WTC11 (cell line): ENCODE results near the gene DNAJC25. TPM values are rescaled to one million over a fixed set of nuclear protein-coding genes. Genes with fewer than 3 reads are reported as not detected.

Experiments
- AR ChIP-seq: fragments of 250-450 bp; sonication (Bioruptor Pico); IDR thresholded peaks from 2 replicates; pipeline ENCODE4 v1.9.0; 2021; ENCODE audit warnings: mild to moderate bottlenecking
- ATF1 ChIP-seq: sonication (generic); formaldehyde crosslinking; IDR thresholded peaks from 2 replicates; pipeline ENCODE4 v1.8.1; 2023; ENCODE audit warnings: mild to moderate bottlenecking, moderate library complexity, missing genetic modification reagents
- ATF3 ChIP-seq: sonication (generic); formaldehyde crosslinking; conservative IDR thresholded peaks from 2 replicates; pipeline ENCODE4 v1.8.1; 2022; ENCODE audit warnings: mild to moderate bottlenecking, missing genetic modification reagents
- CBFB ChIP-seq: sonication (generic); formaldehyde crosslinking; IDR thresholded peaks from 2 replicates; pipeline ENCODE4 v1.8.1; 2022; ENCODE audit warnings: mild to moderate bottlenecking, low read depth, missing genetic modification reagents
- CDX4 ChIP-seq: fragments of 250-450 bp; sonication (Bioruptor Pico); IDR thresholded peaks from 2 replicates; pipeline ENCODE4 v1.9.0; 2021; ENCODE audit warnings: moderate library complexity, mild to moderate bottlenecking, inconsistent platforms, borderline replicate concordance
- CREM ChIP-seq: sonication (generic); formaldehyde crosslinking; IDR thresholded peaks from 2 replicates; pipeline ENCODE4 v1.8.1; 2022; ENCODE audit warnings: mild to moderate bottlenecking, missing genetic modification reagents, moderate library complexity
- ELF4 ChIP-seq: sonication (generic); formaldehyde crosslinking; IDR thresholded peaks from 2 replicates; pipeline ENCODE4 v1.8.1; 2022; ENCODE audit warnings: low read depth, mild to moderate bottlenecking, moderate library complexity, missing genetic modification reagents
- GTF2I ChIP-seq: fragments of 250-450 bp; sonication (Bioruptor Pico); conservative IDR thresholded peaks from 2 replicates; pipeline ENCODE4 v1.4.0; 2021; ENCODE audit warnings: mild to moderate bottlenecking
- HMGA2 ChIP-seq: fragments of 250-450 bp; sonication (Bioruptor Pico); IDR thresholded peaks from 2 replicates; pipeline ENCODE4 v1.4.0; 2021; ENCODE audit warnings: mild to moderate bottlenecking, moderate library complexity
- KAT7 ChIP-seq: sonication (generic); formaldehyde crosslinking; IDR thresholded peaks from 2 replicates; pipeline ENCODE4 v1.8.1; 2023; ENCODE audit warnings: missing genetic modification reagents, mild to moderate bottlenecking, borderline replicate concordance
- MLX ChIP-seq: sonication (generic); formaldehyde crosslinking; IDR thresholded peaks from 2 replicates; pipeline ENCODE4 v1.8.1; 2023; ENCODE audit warnings: mild to moderate bottlenecking, missing genetic modification reagents, moderate library complexity
- NFE2L1 ChIP-seq: sonication (generic); formaldehyde crosslinking; IDR thresholded peaks from 2 replicates; pipeline ENCODE4 v1.8.1; 2023; ENCODE audit warnings: missing genetic modification reagents
- RELA ChIP-seq: sonication (generic); formaldehyde crosslinking; IDR thresholded peaks from 2 replicates; pipeline ENCODE4 v1.8.1; 2022; ENCODE audit warnings: missing genetic modification reagents, mild to moderate bottlenecking, borderline replicate concordance
- SMAD3 ChIP-seq: sonication (generic); formaldehyde crosslinking; IDR thresholded peaks from 2 replicates; pipeline ENCODE4 v1.8.0; 2022; ENCODE audit warnings: missing genetic modification reagents, mild to moderate bottlenecking, borderline replicate concordance
- TP53 ChIP-seq: sonication (generic); formaldehyde crosslinking; IDR thresholded peaks from 2 replicates; pipeline ENCODE4 v1.8.1; 2023; ENCODE audit warnings: mild to moderate bottlenecking, missing genetic modification reagents
- ZBTB21 ChIP-seq: sonication (generic); formaldehyde crosslinking; IDR thresholded peaks from 2 replicates; pipeline ENCODE4 v1.8.1; 2023; ENCODE audit warnings: mild to moderate bottlenecking, missing genetic modification reagents, borderline replicate concordance
- ZBTB43 ChIP-seq: sonication (generic); formaldehyde crosslinking; IDR thresholded peaks from 2 replicates; pipeline ENCODE4 v1.8.1; 2023; ENCODE audit warnings: mild to moderate bottlenecking, missing genetic modification reagents
- ZMAT4 ChIP-seq: fragments of 250-450 bp; sonication (Bioruptor Pico); IDR thresholded peaks from 2 replicates; pipeline ENCODE4 v1.9.0; 2021; ENCODE audit warnings: mild to moderate bottlenecking
- ZNF138 ChIP-seq: sonication (generic); formaldehyde crosslinking; conservative IDR thresholded peaks from 2 replicates; pipeline ENCODE4 v1.8.1; 2022; ENCODE audit warnings: mild to moderate bottlenecking, moderate library complexity, missing genetic modification reagents
- ZNF317 ChIP-seq: sonication (generic); formaldehyde crosslinking; IDR thresholded peaks from 2 replicates; pipeline ENCODE4 v1.8.1; 2023; ENCODE audit warnings: low read depth, mild to moderate bottlenecking, moderate library complexity, missing genetic modification reagents, borderline replicate concordance
- ZNF416 ChIP-seq: fragments of 250-450 bp; sonication (Bioruptor Pico); IDR thresholded peaks from 2 replicates; pipeline ENCODE4 v1.9.0; 2021; ENCODE audit warnings: mild to moderate bottlenecking, inconsistent platforms
- ZNF425 ChIP-seq: fragments of 250-450 bp; sonication (Bioruptor Pico); conservative IDR thresholded peaks from 2 replicates; pipeline ENCODE4 v1.9.0; 2021; ENCODE audit warnings: mild to moderate bottlenecking
- ZNF512 ChIP-seq: sonication (generic); formaldehyde crosslinking; IDR thresholded peaks from 2 replicates; pipeline ENCODE4 v1.8.1; 2022; ENCODE audit warnings: missing genetic modification reagents, borderline replicate concordance
- total RNA-seq: library from RNA; stranded (reverse); gene quantifications from 3 replicates; pipeline ENCODE4 v1.2.3, GENCODE V29; 2021
- TF ChIP-seq, protein P1 (sequence below): fragments of 200-600 bp; IDR thresholded peaks from 2 replicates; pipeline ENCODE4 v1.8.0; 2022; ENCODE audit warnings: antibody characterized with exemption
- TF ChIP-seq, protein P2 (sequence below): sonication (generic); formaldehyde crosslinking; IDR thresholded peaks from 2 replicates; pipeline ENCODE4 v1.8.0; 2022; ENCODE audit warnings: mild to moderate bottlenecking, missing genetic modification reagents
- TF ChIP-seq, protein P3 (sequence below): sonication (generic); formaldehyde crosslinking; IDR thresholded peaks from 2 replicates; pipeline ENCODE4 v1.8.0; 2022; ENCODE audit warnings: mild to moderate bottlenecking, missing genetic modification reagents

DNAJC25 gene
- total RNA-seq, 1 experiment from 2014 or later: 7.4 TPM

- TF ChIP-seq ZNF512 (CRISPR knock-in tag) (no peak), ZNF317 (CRISPR knock-in tag) (no peak), CDX4 (CRISPR knock-in tag) (no peak), ZBTB21 (CRISPR knock-in tag) (no peak), HMGA2 (CRISPR knock-in tag) (no peak), AR (CRISPR knock-in tag) (no peak), ZMAT4 (CRISPR knock-in tag) (no peak), ZNF425 (CRISPR knock-in tag) (no peak), CREM (CRISPR knock-in tag) (no peak), NFE2L1 (CRISPR knock-in tag) (no peak), ATF1 (CRISPR knock-in tag) (no peak), ZNF416 (CRISPR knock-in tag) (no peak), GTF2I (CRISPR knock-in tag) (no peak), ZNF138 (CRISPR knock-in tag) (no peak), ATF3 (CRISPR knock-in tag) (no peak), KAT7 (CRISPR knock-in tag) (peak; percentile 52; the same call in 1 of the 2 replicates), RELA (no peak), CBFB (CRISPR knock-in tag) (no peak), MLX (CRISPR knock-in tag) (no peak), ELF4 (no peak), ZBTB43 (CRISPR knock-in tag) (no peak), TP53 (CRISPR knock-in tag) (no peak), SMAD3 (no peak)
- TF ChIP-seq, protein P1, sequence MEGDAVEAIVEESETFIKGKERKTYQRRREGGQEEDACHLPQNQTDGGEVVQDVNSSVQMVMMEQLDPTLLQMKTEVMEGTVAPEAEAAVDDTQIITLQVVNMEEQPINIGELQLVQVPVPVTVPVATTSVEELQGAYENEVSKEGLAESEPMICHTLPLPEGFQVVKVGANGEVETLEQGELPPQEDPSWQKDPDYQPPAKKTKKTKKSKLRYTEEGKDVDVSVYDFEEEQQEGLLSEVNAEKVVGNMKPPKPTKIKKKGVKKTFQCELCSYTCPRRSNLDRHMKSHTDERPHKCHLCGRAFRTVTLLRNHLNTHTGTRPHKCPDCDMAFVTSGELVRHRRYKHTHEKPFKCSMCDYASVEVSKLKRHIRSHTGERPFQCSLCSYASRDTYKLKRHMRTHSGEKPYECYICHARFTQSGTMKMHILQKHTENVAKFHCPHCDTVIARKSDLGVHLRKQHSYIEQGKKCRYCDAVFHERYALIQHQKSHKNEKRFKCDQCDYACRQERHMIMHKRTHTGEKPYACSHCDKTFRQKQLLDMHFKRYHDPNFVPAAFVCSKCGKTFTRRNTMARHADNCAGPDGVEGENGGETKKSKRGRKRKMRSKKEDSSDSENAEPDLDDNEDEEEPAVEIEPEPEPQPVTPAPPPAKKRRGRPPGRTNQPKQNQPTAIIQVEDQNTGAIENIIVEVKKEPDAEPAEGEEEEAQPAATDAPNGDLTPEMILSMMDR: no peak
- TF ChIP-seq, protein P2, sequence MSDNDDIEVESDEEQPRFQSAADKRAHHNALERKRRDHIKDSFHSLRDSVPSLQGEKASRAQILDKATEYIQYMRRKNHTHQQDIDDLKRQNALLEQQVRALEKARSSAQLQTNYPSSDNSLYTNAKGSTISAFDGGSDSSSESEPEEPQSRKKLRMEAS (CRISPR knock-in tag): peak; percentile 35; the same call in 1 of the 2 replicates
- TF ChIP-seq, protein P3, sequence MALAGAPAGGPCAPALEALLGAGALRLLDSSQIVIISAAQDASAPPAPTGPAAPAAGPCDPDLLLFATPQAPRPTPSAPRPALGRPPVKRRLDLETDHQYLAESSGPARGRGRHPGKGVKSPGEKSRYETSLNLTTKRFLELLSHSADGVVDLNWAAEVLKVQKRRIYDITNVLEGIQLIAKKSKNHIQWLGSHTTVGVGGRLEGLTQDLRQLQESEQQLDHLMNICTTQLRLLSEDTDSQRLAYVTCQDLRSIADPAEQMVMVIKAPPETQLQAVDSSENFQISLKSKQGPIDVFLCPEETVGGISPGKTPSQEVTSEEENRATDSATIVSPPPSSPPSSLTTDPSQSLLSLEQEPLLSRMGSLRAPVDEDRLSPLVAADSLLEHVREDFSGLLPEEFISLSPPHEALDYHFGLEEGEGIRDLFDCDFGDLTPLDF (CRISPR knock-in tag): no peak
These were observed 30.1 kb downstream of the DNAJC25 start, which contains the start of gene GNG10 (continued) for GRCh38 chr9:111661150-111661801.
